ENCODE results near the gene RNF141.

Gene RNF141

DNA sequence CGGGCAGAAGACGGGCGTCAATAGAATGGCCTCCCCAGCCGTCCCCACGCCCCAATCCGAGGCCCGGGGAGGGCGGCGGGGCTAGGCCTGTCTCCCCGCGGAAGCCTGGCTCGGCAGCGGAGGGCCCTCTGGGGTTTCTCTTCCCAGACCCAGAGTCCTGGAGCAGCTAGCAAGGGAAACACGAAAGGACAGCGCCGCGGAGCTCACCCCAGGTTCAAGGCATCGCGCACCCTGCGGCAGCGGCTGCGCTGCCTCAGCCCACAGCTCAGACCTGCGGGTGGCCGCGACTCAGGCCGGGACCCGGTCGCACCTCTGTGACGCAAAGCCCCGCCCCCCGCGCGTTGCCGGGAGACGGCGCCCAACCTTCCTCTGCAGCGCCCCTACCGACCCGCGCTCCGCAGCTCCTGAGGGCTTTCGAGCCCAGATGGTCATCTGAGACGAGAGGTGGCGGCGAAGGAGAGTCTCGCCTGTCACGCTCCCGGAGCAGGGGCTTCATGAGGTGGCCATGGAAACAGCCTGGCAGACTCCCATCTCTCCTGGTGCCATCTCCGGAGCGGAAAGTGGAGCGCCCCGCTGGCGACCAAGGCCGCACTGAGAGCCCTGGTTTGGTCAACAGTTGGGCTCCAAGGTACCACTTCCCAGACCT lies at the start of gene RNF141:
TSS of gene RNF141 (minus strand) at position 273 of the 646 bp plus-strand sequence. CDS start 7,029 bp downstream, outside the sequence.
- peak within 1 kb of the TSS; percentile 62 for H3K27ac ChIP-seq
- no peak for TF ChIP-seq ZFX (IDR thresholded peaks at IDR 0.05; ENCODE audit: borderline replicate concordance)
- TF ChIP-seq, protein P1, sequence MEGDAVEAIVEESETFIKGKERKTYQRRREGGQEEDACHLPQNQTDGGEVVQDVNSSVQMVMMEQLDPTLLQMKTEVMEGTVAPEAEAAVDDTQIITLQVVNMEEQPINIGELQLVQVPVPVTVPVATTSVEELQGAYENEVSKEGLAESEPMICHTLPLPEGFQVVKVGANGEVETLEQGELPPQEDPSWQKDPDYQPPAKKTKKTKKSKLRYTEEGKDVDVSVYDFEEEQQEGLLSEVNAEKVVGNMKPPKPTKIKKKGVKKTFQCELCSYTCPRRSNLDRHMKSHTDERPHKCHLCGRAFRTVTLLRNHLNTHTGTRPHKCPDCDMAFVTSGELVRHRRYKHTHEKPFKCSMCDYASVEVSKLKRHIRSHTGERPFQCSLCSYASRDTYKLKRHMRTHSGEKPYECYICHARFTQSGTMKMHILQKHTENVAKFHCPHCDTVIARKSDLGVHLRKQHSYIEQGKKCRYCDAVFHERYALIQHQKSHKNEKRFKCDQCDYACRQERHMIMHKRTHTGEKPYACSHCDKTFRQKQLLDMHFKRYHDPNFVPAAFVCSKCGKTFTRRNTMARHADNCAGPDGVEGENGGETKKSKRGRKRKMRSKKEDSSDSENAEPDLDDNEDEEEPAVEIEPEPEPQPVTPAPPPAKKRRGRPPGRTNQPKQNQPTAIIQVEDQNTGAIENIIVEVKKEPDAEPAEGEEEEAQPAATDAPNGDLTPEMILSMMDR (IDR thresholded peaks at IDR 0.05) = peak; percentile 89

DNA sequence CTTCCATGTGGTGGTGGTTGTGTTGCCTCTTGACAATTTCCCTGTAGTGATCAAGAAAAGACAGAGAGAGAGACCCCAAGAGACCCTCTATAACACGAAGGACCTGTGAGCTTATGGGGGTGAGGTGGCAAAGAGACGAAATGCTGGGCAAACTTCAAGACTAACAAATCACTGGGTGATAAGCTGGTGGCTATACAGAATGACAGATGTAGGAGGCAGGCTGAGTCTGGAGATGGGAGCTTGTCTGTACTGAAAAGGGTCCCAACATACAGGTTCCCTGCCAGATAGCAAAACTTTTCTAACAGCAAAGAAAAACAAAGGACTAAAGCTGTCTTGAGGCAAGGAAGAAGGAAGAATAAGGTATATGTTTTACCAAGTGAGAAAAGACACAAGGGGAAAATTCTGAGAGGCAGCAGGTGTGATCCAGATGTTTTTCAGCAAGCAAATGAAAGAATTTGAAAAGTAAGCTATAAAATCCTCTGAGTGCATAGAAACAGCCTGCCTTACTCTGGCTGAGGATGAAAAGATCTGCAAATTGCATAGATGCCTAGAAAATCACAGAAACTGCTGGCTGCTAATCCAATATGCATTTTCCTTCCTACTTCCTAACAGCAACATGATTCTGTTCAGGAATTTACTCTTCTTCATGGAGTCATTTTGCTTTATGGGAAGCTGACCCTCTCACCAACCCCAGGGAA lies 49.4 kb upstream of the RNF141 start:
- TF ChIP-seq, protein P1 (IDR thresholded peaks at IDR 0.05) = no peak
- TF ChIP-seq ZFX (IDR thresholded peaks at IDR 0.05; ENCODE audit: borderline replicate concordance) = no peak
- no peak overlapping the region for H3K27ac ChIP-seq

DNA sequence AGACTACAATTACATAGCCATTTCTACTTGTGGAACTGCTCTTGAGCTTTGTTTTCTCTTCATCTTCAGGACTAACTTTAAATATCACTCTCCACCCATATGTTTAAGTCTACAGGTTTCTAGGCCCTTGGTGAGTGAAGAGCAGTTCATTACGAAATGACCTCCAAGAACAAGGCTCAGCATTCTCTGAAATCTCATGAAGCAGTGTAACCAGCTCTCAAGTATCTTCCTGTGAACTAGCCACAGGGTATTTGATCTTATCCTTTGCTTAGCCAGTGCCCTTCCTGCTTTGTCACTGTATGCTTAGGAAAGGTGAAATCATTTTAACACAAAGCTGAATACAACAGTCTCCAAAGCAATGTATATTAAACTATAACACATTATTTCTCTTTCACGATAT lies 47.9 kb upstream of the RNF141 start:
- TF ChIP-seq, protein P1 (IDR thresholded peaks at IDR 0.05) = no peak
- TF ChIP-seq ZFX (IDR thresholded peaks at IDR 0.05; ENCODE audit: borderline replicate concordance) = no peak
- H3K27ac ChIP-seq = no peak overlapping the region

DNA sequence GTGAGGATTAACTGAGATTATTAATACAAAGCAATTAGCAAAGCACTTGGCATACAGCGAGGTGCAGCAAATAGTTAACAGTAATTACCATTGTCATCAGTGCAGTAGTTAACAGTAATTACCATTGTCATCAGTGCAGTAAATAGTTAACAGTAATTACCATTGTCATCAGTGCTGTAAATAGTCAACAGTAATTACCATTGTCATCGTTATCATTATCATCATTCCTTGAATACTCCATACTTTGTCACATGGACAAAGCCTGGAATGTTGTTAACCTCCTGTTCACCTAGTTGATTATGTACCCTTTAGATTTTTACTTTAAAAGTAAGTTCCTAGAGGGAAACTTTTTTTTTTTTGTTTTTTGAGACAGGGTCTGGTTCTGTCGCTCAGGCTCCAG lies 47.0 kb upstream of the RNF141 start:
- H3K27ac ChIP-seq = no peak overlapping the region
- TF ChIP-seq, protein P1 (IDR thresholded peaks at IDR 0.05) = no peak
- TF ChIP-seq ZFX (IDR thresholded peaks at IDR 0.05; ENCODE audit: borderline replicate concordance) = no peak

- no peak for TF ChIP-seq ZFX (IDR thresholded peaks at IDR 0.05; ENCODE audit: borderline replicate concordance)
- TF ChIP-seq, protein P1 (IDR thresholded peaks at IDR 0.05) = no peak
- H3K27ac ChIP-seq = no peak overlapping the region
These were observed 46.4 kb upstream of the RNF141 start for GRCh38 chr11:10587388-10587787.

GRCh38 chr11:10584071-10584501 lies 43.1 kb upstream of the RNF141 start:
- H3K27ac ChIP-seq = no peak overlapping the region

More at GRCh38 chr11:10584071-10584501, 43.1 kb upstream of the RNF141 start:
- TF ChIP-seq, protein P1 (IDR thresholded peaks at IDR 0.05) = no peak
- no peak for TF ChIP-seq ZFX (IDR thresholded peaks at IDR 0.05; ENCODE audit: borderline replicate concordance)
